Measurements from ENCODE around the gene CFAP90. TPM values are rescaled to one million over a fixed set of nuclear protein-coding genes. Genes with fewer than 3 reads are reported as not detected.
A peak's percentile ranks its signal among the peaks of the same experiment; 100 is the strongest.

The CFAP90 gene
- total RNA-seq, 1 donor from 2014 or later, result not detected

GRCh38 chr5:7837403-7837802 is 13.5 kb downstream of the CFAP90 start:
- no peak for DNase-seq (ENCODE audit: low read depth)
- Histone ChIP-seq H3K27me3 (ENCODE audit: control insufficient read depth, insufficient read depth, low read length) (no peaks in the 10 kb centered on the region), H3K36me3 (ENCODE audit: control insufficient read depth, insufficient read depth, low read length) (no peaks in the 10 kb centered on the region), H3K4me3 (ENCODE audit: low read depth, low read length) (no peak overlapping the region)
- no peak for TF ChIP-seq CTCF (IDR thresholded peaks at IDR 0.05; ENCODE audit: insufficient read depth, low read length, poor library complexity, severe bottlenecking)

DNA sequence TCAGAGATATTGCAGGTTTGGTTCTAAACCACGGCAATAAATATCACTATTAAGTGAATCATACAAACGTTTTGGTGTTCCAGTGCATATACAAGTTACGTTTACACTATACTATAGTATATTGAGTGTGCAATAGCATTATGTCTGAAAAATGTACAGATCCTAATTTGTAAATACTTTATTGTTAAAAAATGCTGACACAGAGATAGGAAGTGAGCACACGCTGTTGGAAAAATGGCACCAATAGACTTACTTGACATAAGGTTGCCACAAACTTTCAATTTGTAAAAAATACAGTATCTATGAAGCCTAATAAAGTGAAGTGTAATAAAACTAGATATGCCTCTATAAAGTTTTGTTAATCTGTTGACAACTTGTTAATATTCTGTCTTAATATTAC is 16.0 kb downstream of the CFAP90 start:
- H3K4me3 ChIP-seq (ENCODE audit: low read depth, low read length), result no peak overlapping the region
- no peak for TF ChIP-seq CTCF (IDR thresholded peaks at IDR 0.05; ENCODE audit: insufficient read depth, low read length, poor library complexity, severe bottlenecking)
- no peak for DNase-seq (ENCODE audit: low read depth)
- H3K36me3 ChIP-seq (ENCODE audit: control insufficient read depth, insufficient read depth, low read length), result no peaks in the 10 kb centered on the region
- H3K27me3 ChIP-seq (ENCODE audit: control insufficient read depth, insufficient read depth, low read length), result no peaks in the 10 kb centered on the region

- DNase-seq (ENCODE audit: low read depth), result no peak
- no peaks in the 10 kb centered on the region for H3K36me3 ChIP-seq (ENCODE audit: control insufficient read depth, insufficient read depth, low read length)
- TF ChIP-seq CTCF (IDR thresholded peaks at IDR 0.05; ENCODE audit: insufficient read depth, low read length, poor library complexity, severe bottlenecking), result no peak
- H3K27me3 ChIP-seq (ENCODE audit: control insufficient read depth, insufficient read depth, low read length), result peaks cover 7% of the 10 kb centered on the region
- no peak overlapping the region for H3K4me3 ChIP-seq (ENCODE audit: low read depth, low read length)
These were observed 22.7 kb downstream of the CFAP90 start for GRCh38 chr5:7828269-7828668.

DNA sequence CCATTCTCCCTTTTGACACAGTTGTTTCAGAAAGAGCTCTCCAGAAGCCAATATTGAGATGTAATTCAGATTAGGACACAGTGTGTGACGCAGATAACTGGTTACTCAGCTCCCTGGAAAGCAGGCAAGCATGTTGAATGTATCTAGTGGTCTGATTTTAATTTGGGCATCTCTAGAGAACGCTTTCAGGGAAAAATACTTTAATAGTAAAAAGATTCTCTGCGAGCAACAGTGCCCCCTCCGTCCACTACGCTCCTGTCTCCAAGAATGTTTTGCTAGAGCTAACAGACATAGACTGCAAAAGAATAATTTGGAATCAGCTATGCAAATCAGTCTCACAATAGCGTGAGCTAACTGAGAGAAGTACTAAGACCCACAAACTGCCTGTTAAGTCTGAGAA is 23.3 kb downstream of the CFAP90 start:
- peak; percentile 8 for TF ChIP-seq CTCF (IDR thresholded peaks at IDR 0.05; ENCODE audit: insufficient read depth, low read length, poor library complexity, severe bottlenecking)
- no peaks in the 10 kb centered on the region for H3K36me3 ChIP-seq (ENCODE audit: control insufficient read depth, insufficient read depth, low read length)
- DNase-seq (ENCODE audit: low read depth), result no peak
- H3K27me3 ChIP-seq (ENCODE audit: control insufficient read depth, insufficient read depth, low read length), result peaks cover 9% of the 10 kb centered on the region
- no peak overlapping the region for H3K4me3 ChIP-seq (ENCODE audit: low read depth, low read length)

DNA sequence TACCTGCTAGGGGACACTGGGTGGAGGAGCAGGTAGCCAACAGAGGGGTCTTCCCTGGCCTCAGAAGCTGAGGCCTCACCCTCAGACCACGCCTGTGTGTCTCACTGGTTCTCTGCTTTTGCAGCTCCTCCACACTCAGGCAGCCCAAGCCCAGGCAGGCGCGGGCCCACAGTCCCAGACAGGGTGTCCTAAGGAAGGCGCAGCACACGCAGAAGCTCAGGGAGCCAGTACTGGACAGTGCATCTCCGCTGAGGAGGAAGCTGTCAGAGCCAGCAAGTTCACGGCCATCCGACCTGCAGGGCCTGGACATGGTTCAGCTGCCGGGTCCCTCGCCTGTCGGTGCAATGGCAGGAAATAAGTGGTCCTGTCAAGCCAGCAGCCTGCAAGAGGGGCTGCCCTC is 25.3 kb downstream of the CFAP90 start:
- Histone ChIP-seq H3K4me3 (ENCODE audit: low read depth, low read length) (no peak overlapping the region), H3K36me3 (ENCODE audit: control insufficient read depth, insufficient read depth, low read length) (no peaks in the 10 kb centered on the region), H3K27me3 (ENCODE audit: control insufficient read depth, insufficient read depth, low read length) (peaks cover 9% of the 10 kb centered on the region)
- TF ChIP-seq CTCF (IDR thresholded peaks at IDR 0.05; ENCODE audit: insufficient read depth, low read length, poor library complexity, severe bottlenecking), result no peak
- DNase-seq (ENCODE audit: low read depth), result no peak

DNA sequence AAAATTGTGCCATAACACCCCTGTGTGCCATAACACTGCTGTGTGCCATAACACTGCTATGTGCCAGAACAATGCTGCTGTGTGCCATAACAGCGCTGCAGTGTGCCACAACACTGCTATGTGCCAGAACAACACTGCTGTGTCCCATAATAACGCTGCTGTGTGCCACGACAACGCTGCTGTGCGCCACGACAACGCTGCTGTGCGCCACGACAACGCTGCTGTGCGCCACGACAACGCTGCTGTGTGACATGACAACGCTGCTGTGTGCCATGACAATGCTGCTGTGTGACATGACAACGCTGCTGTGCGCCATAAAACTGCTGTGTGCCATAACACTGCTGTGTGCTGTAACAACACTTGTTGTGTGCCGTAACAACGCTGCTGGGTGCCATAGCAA is 25.9 kb downstream of the CFAP90 start:
- TF ChIP-seq CTCF (IDR thresholded peaks at IDR 0.05; ENCODE audit: insufficient read depth, low read length, poor library complexity, severe bottlenecking), result no peak
- Histone ChIP-seq H3K27me3 (ENCODE audit: control insufficient read depth, insufficient read depth, low read length) (peaks cover 9% of the 10 kb centered on the region), H3K36me3 (ENCODE audit: control insufficient read depth, insufficient read depth, low read length) (no peaks in the 10 kb centered on the region), H3K4me3 (ENCODE audit: low read depth, low read length) (no peak overlapping the region)
- DNase-seq (ENCODE audit: low read depth), result no peak
